PC-3 (cell line): ENCODE data around the gene OR1A1.

Experiments used
- CTCF ChIP-seq: fragments of 300-600 bp; sonication (generic); conservative IDR thresholded peaks from 2 replicates; pipeline ENCODE4 v1.5.1; 2017; ENCODE audit warnings: antibody characterized with exemption, low read depth, mild to moderate bottlenecking, low read length
- EZH2 ChIP-seq: fragments of 300-600 bp; sonication (generic); IDR thresholded peaks from one replicate; pipeline ENCODE4 v1.6.1; 2017; ENCODE audit warnings: antibody characterized with exemption, mild to moderate bottlenecking, low read length; ENCODE audit not compliant: unreplicated experiment

- TF ChIP-seq CTCF (no peak), EZH2 (no peak)
These were observed 1.0 kb downstream of the OR1A1 start for GRCh38 chr17:3208484-3208883.
